HG03066 (cell line): Measurements from ENCODE around the gene HGS.

Experiments
- ATAC-seq: cut with Tn5 transposase; IDR thresholded peaks from one replicate; pipeline ENCODE4 v1.9.1; 2021; ENCODE audit warnings: low read depth; ENCODE audit not compliant: unreplicated experiment

The HGS gene

DNA sequence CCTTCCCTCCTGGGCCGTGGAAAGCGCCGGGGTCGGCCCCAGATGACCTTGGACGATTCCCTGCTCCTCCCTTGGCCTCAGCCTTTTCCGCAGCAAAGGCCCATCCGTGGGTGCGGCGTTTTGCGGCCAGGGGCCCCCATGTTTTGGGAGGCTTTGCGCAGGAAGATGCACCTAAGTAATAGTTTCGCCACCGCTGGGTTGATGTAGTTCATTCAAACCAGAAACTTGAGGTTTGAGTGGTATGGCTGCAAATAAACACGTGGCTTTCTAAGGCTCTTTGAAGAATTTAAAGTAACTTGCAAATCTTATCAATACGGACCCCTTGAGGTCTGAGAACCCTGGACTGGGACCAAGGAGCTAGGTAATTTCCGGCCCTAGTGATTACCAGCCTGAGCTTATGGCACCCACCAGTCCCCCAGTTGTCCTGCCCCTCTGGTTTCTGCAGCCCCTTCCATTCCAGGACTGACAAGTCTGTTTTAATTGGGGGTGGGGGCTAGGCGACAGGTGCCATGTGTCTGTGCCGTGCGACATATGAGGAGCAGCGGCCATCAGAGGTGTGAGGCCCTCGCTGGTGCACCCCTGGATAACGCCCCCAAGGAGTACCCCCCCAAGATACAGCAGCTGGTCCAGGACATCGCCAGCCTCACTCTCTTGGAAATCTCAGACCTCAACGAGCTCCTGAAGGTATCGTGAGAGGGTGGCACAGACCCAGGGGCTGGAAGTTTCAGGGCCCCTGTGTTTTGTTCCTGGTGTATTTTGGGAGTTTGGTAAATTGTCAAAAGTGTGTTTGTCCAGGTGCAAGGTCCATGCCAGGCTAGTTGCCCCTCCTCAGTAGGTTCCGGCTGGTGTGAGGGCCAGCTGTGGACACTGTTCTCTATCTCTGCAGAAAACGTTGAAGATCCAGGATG is 20.2 kb downstream of the HGS start:
- no peak for ATAC-seq

DNA sequence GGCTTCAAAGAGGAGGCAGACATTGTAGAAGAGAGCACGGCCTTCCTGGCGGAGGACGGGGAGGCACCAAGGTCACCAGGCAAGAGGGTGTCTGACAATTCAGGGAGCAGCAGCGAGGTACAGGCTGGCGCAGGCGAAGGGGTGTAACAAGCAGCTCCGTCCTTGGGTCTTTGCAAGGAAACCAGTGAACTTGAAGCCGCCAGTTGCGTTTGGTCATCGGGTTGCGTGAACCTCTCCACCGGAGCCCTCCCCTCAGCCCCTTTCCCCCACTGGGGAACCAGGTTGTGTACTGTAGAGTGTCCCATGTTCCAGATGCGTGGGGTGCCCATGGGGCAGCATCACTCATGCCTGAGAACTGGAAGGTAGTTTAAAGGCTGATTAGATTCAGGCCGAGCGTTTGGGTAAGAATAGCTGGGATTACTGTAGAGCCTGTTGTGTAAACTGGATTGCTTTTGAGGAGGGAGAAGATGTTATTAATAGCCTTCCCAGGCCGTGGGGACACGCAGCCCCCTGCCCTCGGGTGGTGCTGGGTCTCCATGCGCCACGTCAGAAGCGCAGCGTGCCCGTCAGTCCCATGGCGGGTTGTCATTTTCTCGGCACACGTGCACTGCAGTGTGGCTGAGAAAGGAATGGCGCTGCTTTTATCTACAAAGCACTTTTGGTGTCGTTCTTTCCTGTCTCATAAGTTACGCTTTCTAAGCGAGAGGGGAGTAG is 21.9 kb downstream of the HGS start:
- ATAC-seq, result no peak

DNA sequence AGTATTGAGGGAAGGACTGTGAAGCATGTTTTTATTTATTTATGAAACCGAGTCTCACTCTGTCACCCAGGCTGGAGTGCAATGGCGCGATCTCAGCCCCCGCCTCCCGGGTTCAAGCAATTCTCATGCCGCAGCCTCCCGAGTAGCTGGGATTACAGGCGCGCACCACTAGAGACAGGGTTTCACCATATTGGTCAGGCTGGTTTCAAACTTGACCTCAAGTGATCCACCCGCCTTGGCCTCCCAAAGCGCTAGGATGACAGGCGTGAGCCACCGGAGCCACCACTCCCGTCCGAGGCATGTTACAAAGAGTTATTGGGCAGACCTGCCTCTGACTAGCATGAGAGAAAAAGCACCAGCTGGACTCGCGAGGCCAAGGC is 22.4 kb downstream of the HGS start:
- ATAC-seq, result no peak

DNA sequence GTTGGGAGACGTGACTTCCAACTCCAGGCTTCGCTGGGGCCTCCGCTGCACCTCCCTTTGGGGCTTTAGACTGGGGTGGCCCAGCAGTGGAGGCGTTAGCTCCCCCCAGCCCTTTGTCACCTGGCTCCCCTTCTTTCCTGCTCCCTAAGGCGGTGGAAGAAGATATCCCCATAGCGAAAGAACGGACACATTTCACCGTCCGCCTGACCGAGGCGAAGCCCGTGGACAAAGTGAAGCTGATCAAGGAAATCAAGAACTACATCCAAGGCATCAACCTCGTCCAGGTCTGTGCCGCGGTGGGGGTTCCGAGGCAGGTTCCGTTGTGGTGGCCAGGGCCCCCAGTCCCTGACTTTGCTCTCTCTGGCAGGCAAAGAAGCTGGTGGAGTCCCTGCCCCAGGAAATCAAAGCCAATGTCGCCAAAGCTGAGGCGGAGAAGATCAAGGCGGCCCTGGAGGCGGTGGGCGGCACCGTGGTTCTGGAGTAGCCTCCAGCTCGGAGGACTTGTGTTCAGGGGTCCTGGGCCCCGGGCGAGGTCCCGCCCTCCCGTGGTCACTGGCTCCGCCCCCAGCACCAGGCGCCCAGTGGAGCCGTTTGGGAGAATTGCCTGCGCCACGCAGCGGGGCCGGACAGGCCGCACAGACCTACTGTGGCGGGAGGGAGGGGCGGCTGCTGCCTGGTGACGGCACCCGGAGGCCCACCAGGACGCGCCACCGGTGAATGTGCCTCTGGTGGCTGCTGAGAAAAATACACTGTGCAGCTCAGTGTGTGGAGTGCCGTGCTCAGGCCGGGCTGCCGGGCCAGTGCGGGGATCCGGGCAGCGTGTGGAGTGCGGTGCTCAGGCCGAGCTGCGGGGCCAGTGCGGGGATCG is 23.2 kb downstream of the HGS start:
- no peak for ATAC-seq

DNA sequence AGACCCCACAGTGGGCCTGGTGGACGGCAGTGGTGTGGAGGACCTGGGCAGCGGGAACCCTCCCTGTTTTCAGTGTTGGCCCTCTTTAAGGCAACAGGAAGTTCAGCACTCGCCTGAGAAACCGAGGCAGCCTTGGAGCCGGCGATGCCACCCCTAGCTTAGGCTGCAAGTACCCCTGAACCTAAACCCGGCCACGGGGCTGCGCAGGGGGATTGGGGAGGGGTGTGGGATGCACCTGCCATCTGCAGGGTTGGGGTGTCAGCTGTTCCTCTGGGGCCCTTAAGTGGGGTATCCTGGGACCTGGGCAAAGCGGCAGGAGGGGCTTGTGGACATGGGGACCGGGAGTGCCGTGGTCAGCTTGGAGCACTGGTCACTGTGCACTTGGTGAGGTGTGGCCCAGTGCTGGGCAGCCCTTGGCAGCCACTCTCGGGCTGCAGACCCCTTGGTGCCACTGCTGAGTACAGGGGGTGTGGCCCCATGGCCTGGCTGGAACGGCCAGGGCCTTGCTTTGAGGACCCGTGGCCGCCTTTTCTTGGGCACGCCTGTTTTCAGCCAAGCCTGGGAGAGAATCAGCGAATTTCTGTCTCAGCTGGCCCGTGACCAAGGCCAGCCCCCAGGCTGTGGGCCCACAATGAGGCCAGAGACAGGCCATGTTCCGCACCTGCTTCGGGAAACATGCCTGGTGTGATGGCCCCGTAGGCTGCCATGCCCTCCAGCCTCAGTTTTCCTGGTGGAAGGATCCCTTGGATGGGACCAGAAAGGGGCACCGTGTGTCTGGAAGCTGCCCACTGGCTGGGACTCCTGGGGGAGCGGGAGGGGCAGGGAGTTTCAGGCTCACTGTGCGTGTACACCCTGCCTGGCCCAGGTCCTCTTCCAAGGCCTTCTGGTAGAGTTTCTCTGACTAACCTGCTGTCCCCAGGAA is 24.2 kb downstream of the HGS start:
- no peak for ATAC-seq

DNA sequence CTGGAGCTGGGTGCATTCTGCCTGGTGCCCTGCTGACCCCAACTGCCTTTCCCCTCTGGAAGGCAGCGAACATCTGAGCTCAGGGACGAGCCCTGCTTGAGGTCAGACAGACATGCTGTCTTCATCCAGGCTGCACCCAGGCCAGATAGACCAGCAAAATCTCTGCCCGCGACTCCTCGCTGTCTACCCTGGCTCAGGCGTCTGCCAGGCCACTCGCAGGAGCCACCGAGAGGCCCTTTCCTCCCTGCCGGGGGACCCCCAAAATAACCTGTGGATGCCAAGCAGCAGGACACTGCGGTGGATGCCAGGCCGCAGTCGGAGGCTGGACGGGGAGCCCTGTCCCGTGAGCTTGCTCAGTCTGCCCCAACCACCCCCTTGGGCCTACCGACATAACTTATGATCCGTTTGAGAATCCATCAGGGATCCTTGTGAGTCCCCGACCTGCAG is 25.0 kb downstream of the HGS start:
- ATAC-seq, result no peak

DNA sequence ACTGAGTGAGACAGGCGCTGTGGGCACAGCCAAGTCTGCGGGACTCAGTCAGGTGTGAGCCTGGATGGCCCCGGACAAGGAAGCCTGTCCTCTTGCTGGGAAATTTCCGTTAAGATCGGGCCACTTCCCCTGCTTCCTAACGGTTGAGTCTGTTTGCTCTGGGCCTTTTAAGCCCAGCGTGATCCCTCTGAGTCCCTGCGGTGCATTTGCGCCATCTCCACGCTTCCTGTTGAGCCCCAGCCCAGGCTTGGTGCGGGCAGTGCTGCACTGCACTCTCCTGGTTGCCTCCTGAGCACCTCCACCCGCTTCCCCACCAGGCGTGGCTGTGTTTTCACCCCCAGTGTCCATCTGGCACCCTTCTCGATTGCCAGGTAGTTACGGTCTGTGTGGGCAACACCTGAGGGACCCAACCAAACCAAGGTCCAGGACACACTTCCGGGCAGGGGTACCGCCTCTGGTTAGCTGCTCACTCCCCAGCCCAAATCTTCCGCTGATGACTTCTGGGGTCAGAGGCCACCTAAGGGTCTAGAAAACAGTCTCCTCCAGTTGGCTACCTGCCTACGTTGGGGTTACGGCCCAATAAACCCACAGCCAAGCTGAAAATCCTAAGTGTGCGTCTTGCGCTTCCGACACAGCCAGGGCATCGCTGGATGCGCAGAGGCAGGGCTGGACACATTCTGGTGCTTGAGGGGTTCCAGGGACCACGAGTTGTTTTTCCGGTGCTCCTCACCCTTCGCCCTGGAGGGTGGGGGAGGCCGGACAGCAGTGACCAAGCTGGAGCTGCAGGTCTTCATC is 26.9 kb downstream of the HGS start:
- ATAC-seq, result no peak

DNA sequence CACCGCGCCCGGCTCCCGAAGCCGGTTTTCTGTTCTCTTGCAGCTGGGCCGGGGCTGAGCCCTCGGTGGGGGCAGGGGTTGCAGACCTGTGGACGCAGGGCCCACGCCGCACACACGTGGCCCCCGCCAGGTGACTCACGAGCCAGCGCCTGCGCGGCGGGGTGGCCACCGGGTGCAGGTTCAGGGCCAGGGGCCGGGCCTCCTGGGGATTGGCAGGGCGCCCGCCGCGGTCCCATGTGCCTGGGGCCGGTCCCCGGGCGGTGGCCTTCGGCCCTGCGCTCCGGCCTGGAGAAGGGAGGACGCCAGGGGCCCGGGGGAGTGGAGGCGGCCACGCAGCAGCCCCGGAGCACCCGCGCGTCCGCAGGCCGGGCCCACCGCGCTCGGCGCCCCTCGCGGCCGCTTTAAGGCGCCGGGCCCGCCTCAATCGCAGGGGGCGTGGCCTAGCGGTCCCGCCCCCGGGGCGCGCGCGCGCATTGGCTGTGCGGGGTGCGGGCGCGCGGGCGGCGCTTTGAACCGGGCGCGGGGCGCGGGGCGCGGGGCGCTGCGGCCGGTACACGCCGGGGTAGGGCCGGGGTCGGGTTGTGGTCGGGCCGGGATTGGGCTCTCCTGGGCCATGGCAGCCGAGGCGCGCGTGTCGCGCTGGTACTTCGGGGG is 28.1 kb downstream of the HGS start, which contains the start of gene SLC25A10:
TSS of gene SLC25A10 (plus strand) at position 471 of the 654 bp plus-strand sequence. CDS start at position 614, 143 bp downstream.
- ATAC-seq, result peak; percentile 69

DNA sequence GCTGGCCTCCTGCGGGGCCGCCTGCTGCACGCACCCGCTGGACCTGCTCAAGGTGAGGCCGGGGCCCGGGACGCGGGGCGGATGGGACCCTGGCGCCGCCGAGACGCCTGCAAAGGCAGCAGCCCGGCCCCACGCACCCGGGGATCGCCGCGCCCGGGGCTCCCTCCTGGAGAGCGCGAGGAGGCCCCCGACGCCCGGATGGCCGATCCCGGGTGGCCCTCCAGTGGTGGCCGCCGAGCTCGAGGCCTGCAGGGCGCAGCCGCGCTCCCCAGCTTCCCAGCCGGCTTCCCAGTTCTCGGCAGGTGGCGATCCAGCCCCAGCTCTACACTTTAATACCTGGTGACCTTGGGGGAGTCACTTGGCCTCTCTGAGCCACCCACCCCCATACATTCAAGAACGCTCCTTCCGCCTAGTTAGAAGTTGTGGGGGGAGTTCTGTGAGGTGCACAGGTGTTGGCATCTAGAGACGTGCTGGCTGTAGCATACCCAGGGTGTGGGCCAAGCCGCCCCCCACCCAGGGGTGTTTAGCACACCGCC is 28.7 kb downstream of the HGS start:
- no peak for ATAC-seq

DNA sequence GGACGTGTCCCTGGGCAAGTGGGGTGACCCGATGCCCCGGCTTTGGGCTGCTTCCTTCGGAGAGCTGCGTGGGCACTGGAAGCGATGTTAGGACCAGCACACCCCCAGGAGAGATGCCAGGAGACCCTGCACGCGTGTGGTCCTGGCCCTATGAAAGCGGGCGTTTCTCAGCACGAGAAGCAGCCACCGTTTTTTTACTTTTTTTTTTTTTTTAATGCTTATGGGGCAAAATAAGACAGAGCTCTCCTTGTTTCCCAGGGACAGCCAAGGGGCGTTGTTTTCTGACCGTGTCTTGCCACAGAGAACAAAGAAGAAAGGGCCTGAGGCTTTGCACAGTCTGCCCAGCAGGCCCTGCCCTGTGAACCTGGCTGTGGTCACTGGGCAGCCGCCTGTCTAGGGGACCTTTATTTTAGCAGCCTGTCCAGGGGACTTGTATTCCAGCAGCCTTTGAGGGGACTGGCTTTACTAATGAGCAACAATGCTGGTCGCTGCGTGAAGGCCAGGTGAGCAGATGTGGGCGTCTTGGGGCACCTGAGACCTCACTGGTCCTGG is 29.3 kb downstream of the HGS start:
- no peak for ATAC-seq

DNA sequence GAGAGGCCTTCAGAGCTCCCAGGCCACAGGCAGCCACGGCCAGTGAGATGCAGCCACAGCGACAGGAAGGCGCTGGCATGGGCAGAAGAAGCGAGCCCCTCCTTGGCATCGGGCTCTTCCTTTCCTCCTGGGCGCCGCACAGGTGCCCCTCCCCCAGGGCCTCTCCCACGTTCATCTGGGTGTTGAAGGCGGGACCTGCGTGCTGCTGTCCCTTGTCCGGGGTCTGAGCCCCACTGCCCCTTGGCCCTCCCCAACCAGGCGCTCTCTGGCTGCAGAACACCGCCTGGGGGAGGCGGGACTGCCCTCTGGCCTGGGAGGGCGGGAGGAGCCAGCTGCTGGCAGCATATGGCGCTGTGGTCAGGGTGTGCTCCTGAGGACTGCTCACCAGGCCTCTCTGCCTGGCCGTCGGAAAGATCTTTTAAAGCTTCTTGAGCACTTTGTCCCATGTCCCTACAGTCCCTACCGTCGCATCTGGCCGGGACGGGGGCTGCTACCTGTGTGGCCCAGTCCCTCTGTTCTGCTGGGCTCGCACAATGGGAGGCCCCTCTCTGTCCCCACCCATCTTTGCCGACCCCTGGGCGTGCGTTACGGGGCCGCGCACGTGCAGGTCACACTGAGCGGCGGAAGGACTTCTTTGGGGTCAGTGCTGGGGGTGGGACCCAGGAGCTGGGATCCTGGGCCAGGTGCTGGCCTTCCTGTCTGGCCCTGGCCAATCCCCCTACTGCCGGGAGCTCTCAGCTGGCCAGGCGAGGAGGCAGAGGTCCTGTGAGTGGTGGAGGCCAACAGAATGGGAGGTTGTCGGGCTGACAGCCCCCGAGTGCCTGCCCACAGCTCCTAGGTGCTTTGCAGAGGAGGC is 30.0 kb downstream of the HGS start:
- no peak for ATAC-seq

DNA sequence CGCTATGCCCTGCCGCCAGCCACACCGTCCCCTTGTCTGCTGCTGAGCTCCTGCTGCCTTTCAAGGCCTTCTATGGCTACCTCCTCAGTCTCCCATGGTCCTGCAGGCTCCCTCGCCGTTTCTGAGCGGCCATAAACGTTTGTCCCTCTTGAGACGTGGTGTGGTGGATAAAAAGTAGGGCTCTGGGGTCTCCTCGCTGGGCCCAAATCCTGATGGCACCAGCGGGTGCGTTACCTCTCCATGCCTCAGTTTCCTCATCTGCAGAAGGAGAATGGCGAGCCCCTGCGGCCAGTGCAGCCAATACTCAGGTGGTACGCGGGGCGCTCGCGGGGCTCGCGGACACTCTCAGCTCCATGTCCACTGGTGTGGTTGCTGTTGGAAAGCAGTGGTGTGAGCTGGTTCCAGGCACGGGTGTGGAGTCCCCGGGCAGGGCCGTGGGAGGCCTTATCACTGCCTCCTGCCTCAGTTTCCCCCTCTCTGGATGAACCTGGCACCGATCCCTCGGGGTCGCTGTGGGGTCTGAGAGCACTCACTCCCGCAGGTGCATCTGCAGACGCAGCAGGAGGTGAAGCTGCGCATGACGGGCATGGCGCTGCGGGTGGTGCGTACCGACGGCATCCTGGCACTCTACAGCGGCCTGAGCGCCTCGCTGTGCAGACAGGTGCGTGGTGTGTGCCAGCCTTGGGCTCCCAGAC is 30.7 kb downstream of the HGS start:
- no peak for ATAC-seq

DNA sequence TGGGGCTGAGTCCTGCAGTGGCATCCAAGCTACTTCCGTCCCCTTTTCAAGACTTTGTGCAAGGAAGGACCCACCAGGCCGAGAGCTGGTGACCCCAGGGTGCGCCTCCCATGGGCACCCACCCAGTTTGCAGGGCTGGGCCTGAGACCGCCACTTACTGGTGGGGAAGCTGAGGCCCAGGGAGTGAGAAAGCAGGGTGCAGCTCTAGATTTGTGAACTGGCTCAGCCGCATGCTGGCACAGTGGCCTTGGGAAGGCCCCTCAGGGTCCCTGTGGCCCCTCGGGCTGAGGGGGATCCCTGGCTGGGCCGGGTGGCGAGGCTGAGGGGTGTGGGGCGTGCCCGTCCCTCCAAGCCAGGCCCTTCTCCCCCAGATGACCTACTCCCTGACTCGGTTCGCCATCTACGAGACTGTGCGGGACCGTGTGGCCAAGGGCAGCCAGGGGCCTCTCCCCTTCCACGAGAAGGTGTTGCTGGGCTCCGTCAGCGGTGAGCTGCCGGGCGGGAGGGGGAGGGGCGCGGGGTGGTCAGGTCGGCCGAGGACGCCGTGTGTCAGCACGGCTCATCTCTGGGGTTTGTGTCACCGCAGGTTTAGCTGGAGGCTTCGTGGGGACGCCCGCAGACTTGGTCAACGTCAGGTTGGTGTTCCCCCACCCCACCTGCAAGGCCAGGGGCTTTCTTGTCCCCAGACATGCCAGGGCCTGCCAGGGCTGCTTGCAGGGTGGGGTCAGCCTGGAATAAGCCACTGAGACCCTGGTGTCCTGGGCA is 31.5 kb downstream of the HGS start:
- ATAC-seq, result no peak

DNA sequence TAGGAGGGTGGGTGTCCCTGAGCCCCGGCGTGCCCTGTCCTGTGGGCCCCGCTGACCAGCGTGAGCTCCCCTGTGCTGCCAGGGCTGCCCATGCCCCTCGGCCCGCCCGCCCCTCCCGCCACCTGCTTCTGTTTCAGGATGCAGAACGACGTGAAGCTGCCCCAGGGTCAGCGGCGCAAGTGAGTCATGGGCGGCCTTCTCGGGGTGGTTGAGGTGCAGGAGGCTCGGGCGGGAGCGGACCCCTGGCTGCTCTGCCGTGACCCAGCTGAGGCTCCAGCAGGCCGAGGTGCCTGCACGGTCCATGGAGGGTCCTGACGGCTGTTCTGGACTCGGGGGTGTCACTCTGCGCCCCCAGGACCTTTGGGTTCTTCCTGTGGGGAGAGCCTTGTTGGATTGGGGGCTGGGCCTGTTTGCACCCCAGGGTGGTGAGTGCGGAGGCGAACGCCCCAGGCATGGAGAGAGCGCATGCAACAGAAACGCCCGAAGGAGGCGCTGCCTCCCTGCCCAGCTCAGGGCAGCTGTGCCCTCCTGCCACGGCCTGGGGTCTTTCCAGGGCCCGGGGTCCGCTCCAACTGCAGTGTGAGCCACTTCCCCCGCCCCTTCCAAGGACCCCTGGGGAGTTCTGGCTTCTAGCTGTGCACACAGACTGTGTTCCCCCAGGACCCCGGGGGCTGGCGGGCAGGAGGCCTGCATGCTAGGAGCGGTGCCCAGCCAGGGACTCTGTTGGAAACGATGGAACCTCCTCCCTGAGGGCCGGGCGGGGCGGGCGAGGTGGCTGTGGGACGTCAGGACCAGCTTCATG is 32.3 kb downstream of the HGS start:
- no peak for ATAC-seq

DNA sequence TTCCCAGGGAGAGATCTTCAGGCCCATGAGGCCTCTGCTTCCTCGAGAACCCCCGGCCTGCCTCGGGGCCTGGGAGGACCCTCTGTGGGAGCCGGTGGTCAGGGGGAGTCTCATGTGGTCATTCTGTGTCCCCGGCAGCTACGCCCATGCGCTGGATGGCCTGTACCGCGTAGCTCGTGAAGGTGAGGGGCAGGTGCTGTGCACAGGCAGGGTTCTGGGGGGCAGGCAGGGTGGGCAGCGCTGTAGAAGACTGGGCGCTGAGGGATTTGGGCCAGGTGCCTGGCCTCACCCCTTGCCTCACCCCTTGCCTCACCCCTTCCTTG is 32.8 kb downstream of the HGS start:
- no peak for ATAC-seq
